NCI-H2029 treated with DMSO at 0.1 percent for 48 hours (cell line): Measurements from ENCODE around the gene NFATC3.

Experiments used
- DNase-seq: peaks from one replicate; lab custom pipeline; 2025; lab: John Stamatoyannopoulos, UW

Gene NFATC3

GRCh38 chr16:68250951-68251350 lies 165.8 kb downstream of the NFATC3 start:
- no peak for DNase-seq

GRCh38 chr16:68251832-68252231 lies 166.7 kb downstream of the NFATC3 start:
- DNase-seq, result no peak

- no peak for DNase-seq
These were observed 167.2 kb downstream of the NFATC3 start for GRCh38 chr16:68252383-68252782.

- no peak for DNase-seq
These were observed 168.6 kb downstream of the NFATC3 start for GRCh38 chr16:68253721-68254120.

GRCh38 chr16:68255712-68256111 lies 170.5 kb downstream of the NFATC3 start:
- DNase-seq, result no peak

GRCh38 chr16:68257251-68257905 lies 172.2 kb downstream of the NFATC3 start:
- no peak for DNase-seq

- no peak for DNase-seq
These were observed 173.0 kb downstream of the NFATC3 start for GRCh38 chr16:68257906-68258800.

- no peak for DNase-seq
These were observed 174.0 kb downstream of the NFATC3 start for GRCh38 chr16:68259007-68259825.

- no peak for DNase-seq
These were observed 178.5 kb downstream of the NFATC3 start for GRCh38 chr16:68263559-68264127.

- DNase-seq, result no peak
These were observed 179.2 kb downstream of the NFATC3 start, which contains the start of gene SLC7A6 for GRCh38 chr16:68264128-68265077. SLC7A6 (plus strand) TSS chr16:68264526; CDS start chr16:68274727, 10,201 bp downstream.

GRCh38 chr16:68265078-68265920 lies 180.1 kb downstream of the NFATC3 start:
- DNase-seq, result no peak

- DNase-seq, result no peak
These were observed 182.6 kb downstream of the NFATC3 start for GRCh38 chr16:68267612-68268405.

GRCh38 chr16:68269793-68270192 lies 184.6 kb downstream of the NFATC3 start:
- no peak for DNase-seq

- no peak for DNase-seq
These were observed 185.2 kb downstream of the NFATC3 start for GRCh38 chr16:68270353-68270752.

- peak; percentile 29 for DNase-seq
These were observed 187.5 kb downstream of the NFATC3 start for GRCh38 chr16:68272507-68273209.

- DNase-seq, result no peak
These were observed 188.3 kb downstream of the NFATC3 start for GRCh38 chr16:68273459-68273858.

GRCh38 chr16:68273896-68274295 lies 188.7 kb downstream of the NFATC3 start:
- no peak for DNase-seq

- DNase-seq, result no peak
These were observed 189.3 kb downstream of the NFATC3 start for GRCh38 chr16:68274441-68274840.
